ENCODE data around the gene MRM2.

The MRM2 gene

DNA sequence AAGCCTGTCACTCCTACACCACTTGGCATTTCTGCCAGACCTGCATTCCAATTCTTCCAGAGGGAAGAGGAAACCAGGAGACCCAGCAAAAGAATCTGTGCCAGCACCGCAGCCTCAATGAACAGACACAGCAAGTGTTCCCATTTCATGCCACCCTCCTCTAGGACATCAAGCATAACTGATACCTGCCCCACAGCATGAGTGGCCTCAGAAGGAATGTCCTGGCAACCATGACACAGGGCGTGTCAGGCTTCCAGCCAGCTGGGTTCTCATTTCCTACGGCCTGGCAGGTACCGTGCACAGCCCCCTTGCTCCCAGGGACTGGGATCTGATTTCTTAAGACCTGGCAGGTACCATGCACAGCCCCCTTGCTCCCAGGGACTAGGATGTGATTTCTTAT, 17.1 kb downstream of the MRM2 start:
- H3K9me2 ChIP-seq (replicated peaks; ENCODE audit: insufficient read depth, low read length), result no peaks in the 10 kb centered on the region
- H3K79me2 ChIP-seq (ENCODE audit: low read length), result peaks cover 12% of the 10 kb centered on the region
- H3K9me3 ChIP-seq (replicated peaks; ENCODE audit: insufficient read depth, low read length), result no peaks in the 10 kb centered on the region
- no peak for TF ChIP-seq EZH2phosphoT487 (IDR thresholded peaks at IDR 0.05; ENCODE audit: low read length)
- H3K4me1 ChIP-seq (ENCODE audit: low read length), result no peaks in the 10 kb centered on the region
- DNase-seq, result no peak
- no peak overlapping the region for H3K27ac ChIP-seq (ENCODE audit: low read length)
- no peaks in the 10 kb centered on the region for H3K36me3 ChIP-seq (replicated peaks; ENCODE audit: insufficient read depth, low read length)
- no peaks in the 10 kb centered on the region for H4K20me1 ChIP-seq (ENCODE audit: insufficient read depth, low read length)
- no peaks in the 10 kb centered on the region for H3K27me3 ChIP-seq (replicated peaks; ENCODE audit: insufficient read depth, low read length)
- H2AFZ ChIP-seq (ENCODE audit: low read length), result no peak overlapping the region
- no peak overlapping the region for H3K9ac ChIP-seq (ENCODE audit: low read length)
- no peak overlapping the region for H3K4me2 ChIP-seq (ENCODE audit: low read depth, low read length)
- no peak overlapping the region for H3K4me3 ChIP-seq (ENCODE audit: low read length)
- no peaks in the 10 kb centered on the region for H3F3A ChIP-seq (ENCODE audit: insufficient read depth, low read length)

DNA sequence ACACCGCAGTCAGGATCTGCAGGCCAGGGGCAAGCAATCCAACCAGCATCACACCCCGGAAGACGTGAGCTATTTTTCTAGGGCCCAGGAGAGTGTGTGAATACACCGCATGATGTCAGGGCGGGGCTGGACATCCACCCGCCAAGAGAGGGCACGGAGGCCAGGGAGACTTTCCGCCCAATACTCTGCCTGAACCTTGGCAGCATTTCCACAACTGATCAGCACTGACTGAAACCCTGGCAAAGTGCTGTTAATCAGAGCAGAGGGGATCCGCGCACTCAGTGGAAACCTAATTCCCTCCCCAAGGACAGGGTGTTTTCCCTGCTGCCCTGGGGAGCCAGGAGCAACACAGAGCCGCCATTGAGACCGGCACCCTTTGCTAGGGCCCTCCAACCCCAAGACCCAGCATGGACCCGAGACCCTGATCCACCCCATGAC, 17.5 kb downstream of the MRM2 start:
- H3K4me2 ChIP-seq (ENCODE audit: low read depth, low read length), result no peak overlapping the region
- H3K27ac ChIP-seq (ENCODE audit: low read length), result no peak overlapping the region
- H3K79me2 ChIP-seq (ENCODE audit: low read length), result peaks cover 8% of the 10 kb centered on the region
- no peaks in the 10 kb centered on the region for H3F3A ChIP-seq (ENCODE audit: insufficient read depth, low read length)
- H3K9me3 ChIP-seq (replicated peaks; ENCODE audit: insufficient read depth, low read length), result no peaks in the 10 kb centered on the region
- H3K9ac ChIP-seq (ENCODE audit: low read length), result no peak overlapping the region
- no peaks in the 10 kb centered on the region for H4K20me1 ChIP-seq (ENCODE audit: insufficient read depth, low read length)
- H3K4me3 ChIP-seq (ENCODE audit: low read length), result no peak overlapping the region
- no peak for DNase-seq
- H3K4me1 ChIP-seq (ENCODE audit: low read length), result no peaks in the 10 kb centered on the region
- H3K9me2 ChIP-seq (replicated peaks; ENCODE audit: insufficient read depth, low read length), result no peaks in the 10 kb centered on the region
- no peak overlapping the region for H2AFZ ChIP-seq (ENCODE audit: low read length)
- no peaks in the 10 kb centered on the region for H3K36me3 ChIP-seq (replicated peaks; ENCODE audit: insufficient read depth, low read length)
- TF ChIP-seq EZH2phosphoT487 (IDR thresholded peaks at IDR 0.05; ENCODE audit: low read length), result no peak
- no peak for TF ChIP-seq EZH2 (optimal IDR thresholded peaks at IDR 0.05; ENCODE audit: low read depth, low read length)
- TF ChIP-seq, protein P1, sequence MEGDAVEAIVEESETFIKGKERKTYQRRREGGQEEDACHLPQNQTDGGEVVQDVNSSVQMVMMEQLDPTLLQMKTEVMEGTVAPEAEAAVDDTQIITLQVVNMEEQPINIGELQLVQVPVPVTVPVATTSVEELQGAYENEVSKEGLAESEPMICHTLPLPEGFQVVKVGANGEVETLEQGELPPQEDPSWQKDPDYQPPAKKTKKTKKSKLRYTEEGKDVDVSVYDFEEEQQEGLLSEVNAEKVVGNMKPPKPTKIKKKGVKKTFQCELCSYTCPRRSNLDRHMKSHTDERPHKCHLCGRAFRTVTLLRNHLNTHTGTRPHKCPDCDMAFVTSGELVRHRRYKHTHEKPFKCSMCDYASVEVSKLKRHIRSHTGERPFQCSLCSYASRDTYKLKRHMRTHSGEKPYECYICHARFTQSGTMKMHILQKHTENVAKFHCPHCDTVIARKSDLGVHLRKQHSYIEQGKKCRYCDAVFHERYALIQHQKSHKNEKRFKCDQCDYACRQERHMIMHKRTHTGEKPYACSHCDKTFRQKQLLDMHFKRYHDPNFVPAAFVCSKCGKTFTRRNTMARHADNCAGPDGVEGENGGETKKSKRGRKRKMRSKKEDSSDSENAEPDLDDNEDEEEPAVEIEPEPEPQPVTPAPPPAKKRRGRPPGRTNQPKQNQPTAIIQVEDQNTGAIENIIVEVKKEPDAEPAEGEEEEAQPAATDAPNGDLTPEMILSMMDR (IDR thresholded peaks at IDR 0.05; ENCODE audit: low read length), result no peak
- no peaks in the 10 kb centered on the region for H3K27me3 ChIP-seq (replicated peaks; ENCODE audit: insufficient read depth, low read length)

DNA sequence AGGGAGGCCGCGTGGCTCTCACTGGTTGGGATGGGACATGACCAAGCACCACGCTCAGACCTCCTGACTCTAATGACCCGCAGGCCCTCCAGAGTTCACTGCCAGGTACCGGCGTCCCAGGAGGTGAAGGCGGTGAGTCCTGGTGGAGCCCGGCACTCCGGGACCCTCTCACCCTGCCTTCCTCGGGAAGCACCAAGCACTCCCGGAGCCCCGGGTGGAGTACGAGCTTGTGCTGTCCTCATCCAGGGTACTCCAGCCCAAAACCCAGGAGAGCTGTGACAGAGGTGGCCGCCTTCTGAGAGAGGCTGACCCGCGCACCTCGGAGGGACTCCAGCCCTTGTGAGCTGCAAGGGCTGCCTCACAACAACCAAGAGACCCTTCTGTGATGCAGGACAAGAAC, 18.7 kb downstream of the MRM2 start:
- no peaks in the 10 kb centered on the region for H4K20me1 ChIP-seq (ENCODE audit: insufficient read depth, low read length)
- TF ChIP-seq EZH2 (optimal IDR thresholded peaks at IDR 0.05; ENCODE audit: low read depth, low read length) (no peak), EZH2phosphoT487 (IDR thresholded peaks at IDR 0.05; ENCODE audit: low read length) (no peak)
- TF ChIP-seq, protein P1 (IDR thresholded peaks at IDR 0.05; ENCODE audit: low read length), result no peak
- H3K36me3 ChIP-seq (replicated peaks; ENCODE audit: insufficient read depth, low read length), result no peaks in the 10 kb centered on the region
- no peaks in the 10 kb centered on the region for H3K9me2 ChIP-seq (replicated peaks; ENCODE audit: insufficient read depth, low read length)
- no peak overlapping the region for H2AFZ ChIP-seq (ENCODE audit: low read length)
- no peaks in the 10 kb centered on the region for H3K27me3 ChIP-seq (replicated peaks; ENCODE audit: insufficient read depth, low read length)
- no peak overlapping the region for H3K9ac ChIP-seq (ENCODE audit: low read length)
- no peaks in the 10 kb centered on the region for H3K4me1 ChIP-seq (ENCODE audit: low read length)
- H3K27ac ChIP-seq (ENCODE audit: low read length), result no peak overlapping the region
- H3K79me2 ChIP-seq (ENCODE audit: low read length), result peaks cover 2% of the 10 kb centered on the region; the same call in 1 of the 2 replicates
- no peak overlapping the region for H3K4me2 ChIP-seq (ENCODE audit: low read depth, low read length)
- no peaks in the 10 kb centered on the region for H3K9me3 ChIP-seq (replicated peaks; ENCODE audit: insufficient read depth, low read length)
- no peaks in the 10 kb centered on the region for H3F3A ChIP-seq (ENCODE audit: insufficient read depth, low read length)
- no peak for DNase-seq
- no peak overlapping the region for H3K4me3 ChIP-seq (ENCODE audit: low read length)

DNA sequence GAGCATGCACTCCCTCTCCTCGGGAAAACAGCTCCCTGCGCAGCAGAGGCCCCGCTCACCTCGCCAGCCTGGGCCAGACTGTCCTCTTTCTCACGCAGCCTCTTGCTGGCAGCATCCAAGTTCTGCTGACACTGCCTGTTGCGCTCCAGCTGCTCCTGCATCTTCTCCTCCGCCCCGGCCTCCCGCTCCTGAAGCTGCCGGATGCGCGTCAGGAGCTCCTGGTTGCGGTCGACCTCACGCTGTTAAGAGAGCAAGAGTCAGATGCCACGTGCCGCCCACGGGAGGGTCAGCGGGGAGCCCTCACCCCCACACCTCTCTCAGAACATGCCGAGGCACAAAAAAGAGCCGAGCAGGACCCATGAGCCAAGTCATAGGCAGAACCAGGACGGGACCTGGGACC, 19.5 kb downstream of the MRM2 start:
- no peak overlapping the region for H2AFZ ChIP-seq (ENCODE audit: low read length)
- H3K4me2 ChIP-seq (ENCODE audit: low read depth, low read length), result no peak overlapping the region
- peaks cover 2% of the 10 kb centered on the region; the same call in 1 of the 2 replicates for H3K79me2 ChIP-seq (ENCODE audit: low read length)
- H3K4me3 ChIP-seq (ENCODE audit: low read length), result no peak overlapping the region
- TF ChIP-seq EZH2phosphoT487 (IDR thresholded peaks at IDR 0.05; ENCODE audit: low read length), result no peak
- TF ChIP-seq EZH2 (optimal IDR thresholded peaks at IDR 0.05; ENCODE audit: low read depth, low read length), result no peak
- TF ChIP-seq, protein P1 (IDR thresholded peaks at IDR 0.05; ENCODE audit: low read length), result no peak
- no peak overlapping the region for H3K9ac ChIP-seq (ENCODE audit: low read length)
- no peaks in the 10 kb centered on the region for H3K9me2 ChIP-seq (replicated peaks; ENCODE audit: insufficient read depth, low read length)
- no peaks in the 10 kb centered on the region for H3K9me3 ChIP-seq (replicated peaks; ENCODE audit: insufficient read depth, low read length)
- no peaks in the 10 kb centered on the region for H4K20me1 ChIP-seq (ENCODE audit: insufficient read depth, low read length)
- no peaks in the 10 kb centered on the region for H3F3A ChIP-seq (ENCODE audit: insufficient read depth, low read length)
- H3K36me3 ChIP-seq (replicated peaks; ENCODE audit: insufficient read depth, low read length), result no peaks in the 10 kb centered on the region
- H3K27ac ChIP-seq (ENCODE audit: low read length), result no peak overlapping the region
- no peak for DNase-seq
- no peaks in the 10 kb centered on the region for H3K4me1 ChIP-seq (ENCODE audit: low read length)
- H3K27me3 ChIP-seq (replicated peaks; ENCODE audit: insufficient read depth, low read length), result no peaks in the 10 kb centered on the region
